ENCODE results near the gene CCDC74A. TPM values are rescaled to one million over a fixed set of nuclear protein-coding genes. Genes with fewer than 3 reads are reported as not detected.
A peak's percentile ranks its signal among the peaks of the same experiment; 100 is the strongest.
"Not testable (repeated sequence)": the region's sequence is repeated elsewhere in the genome, so short reads cannot be mapped to it uniquely, and the experiment has no call there.

CCDC74A gene
- total and polyA plus RNA-seq, 12 donors = 0.32 to 1.9 (median 1.1) TPM

DNA sequence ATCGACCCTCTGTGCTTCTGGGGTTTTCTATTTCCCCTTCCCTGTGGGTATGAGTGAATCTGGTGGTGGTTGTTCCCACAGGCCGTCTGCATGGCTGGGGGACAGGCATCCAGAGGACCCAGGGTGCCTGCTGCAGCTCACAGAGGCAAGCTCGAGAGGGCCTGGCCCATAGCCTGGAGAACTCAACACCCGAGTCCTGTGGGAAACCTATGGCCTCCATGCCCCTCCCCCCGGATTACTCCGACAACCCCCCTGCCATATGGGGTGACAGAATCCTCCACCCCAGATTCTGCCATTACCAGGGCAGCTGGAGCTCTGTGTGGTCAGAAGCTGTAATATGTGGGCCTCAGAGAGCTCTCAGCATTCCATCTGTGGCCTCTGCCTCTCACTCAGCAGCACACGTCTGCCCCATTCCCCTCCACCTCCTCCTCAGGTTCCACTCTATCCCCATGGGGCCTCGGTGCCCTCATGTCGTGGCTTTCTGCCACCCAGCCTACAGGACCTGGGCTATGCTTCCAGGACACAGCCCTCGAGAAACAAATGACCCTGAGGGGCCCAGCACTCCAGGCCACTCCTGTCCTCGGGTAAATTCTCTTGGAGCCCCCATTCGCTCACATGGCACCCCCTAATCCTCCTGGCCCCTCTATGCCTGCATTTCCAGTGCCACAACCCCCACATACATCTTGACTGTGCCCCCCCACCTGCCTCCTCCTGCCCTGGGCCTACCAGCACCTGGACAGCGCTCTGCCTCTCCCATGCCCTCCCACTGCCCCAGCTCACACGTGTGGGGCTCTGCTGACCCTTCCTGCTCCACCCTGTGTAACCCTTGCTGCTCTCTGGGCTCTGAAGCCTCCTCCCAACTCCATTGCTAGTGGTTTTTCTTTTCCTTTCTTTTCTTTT is 39.1 kb upstream of the CCDC74A start:
- 41 to 63% methylated on average over 14 of the region's 14 CpGs for WGBS, 2 donors
- no peaks in the 10 kb centered on the region for H3K27me3 ChIP-seq
- peaks cover 0 to under 1% (median 0%) of the 10 kb centered on the region in 9 donors for H3K36me3 ChIP-seq
- no peaks in the 10 kb centered on the region for H3K9me3 ChIP-seq
- H3K27ac ChIP-seq = peak overlapping the region in 7 of 10 donors; percentile 34 to 68 (median 63)
- DNase-seq (peak; percentile 57 to 70), ATAC-seq (peak in 4 of 8 donors; percentile 16 to 39 (median 19))
- peaks cover 0 to 28% (median 21%) of the 10 kb centered on the region in 9 donors for H3K4me1 ChIP-seq
- intact Hi-C loops (cut with DNase I) = loop anchor here in 1 of 10 donors (10.0 kb wide), 1 partner anchor 1304 kb away; the partner anchor contains the start of genes MZT2B and SMPD4
- H3K4me3 ChIP-seq = no peak overlapping the region
- TF ChIP-seq, protein P1, sequence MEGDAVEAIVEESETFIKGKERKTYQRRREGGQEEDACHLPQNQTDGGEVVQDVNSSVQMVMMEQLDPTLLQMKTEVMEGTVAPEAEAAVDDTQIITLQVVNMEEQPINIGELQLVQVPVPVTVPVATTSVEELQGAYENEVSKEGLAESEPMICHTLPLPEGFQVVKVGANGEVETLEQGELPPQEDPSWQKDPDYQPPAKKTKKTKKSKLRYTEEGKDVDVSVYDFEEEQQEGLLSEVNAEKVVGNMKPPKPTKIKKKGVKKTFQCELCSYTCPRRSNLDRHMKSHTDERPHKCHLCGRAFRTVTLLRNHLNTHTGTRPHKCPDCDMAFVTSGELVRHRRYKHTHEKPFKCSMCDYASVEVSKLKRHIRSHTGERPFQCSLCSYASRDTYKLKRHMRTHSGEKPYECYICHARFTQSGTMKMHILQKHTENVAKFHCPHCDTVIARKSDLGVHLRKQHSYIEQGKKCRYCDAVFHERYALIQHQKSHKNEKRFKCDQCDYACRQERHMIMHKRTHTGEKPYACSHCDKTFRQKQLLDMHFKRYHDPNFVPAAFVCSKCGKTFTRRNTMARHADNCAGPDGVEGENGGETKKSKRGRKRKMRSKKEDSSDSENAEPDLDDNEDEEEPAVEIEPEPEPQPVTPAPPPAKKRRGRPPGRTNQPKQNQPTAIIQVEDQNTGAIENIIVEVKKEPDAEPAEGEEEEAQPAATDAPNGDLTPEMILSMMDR (IDR thresholded peaks at IDR 0.05) = no peak

DNA sequence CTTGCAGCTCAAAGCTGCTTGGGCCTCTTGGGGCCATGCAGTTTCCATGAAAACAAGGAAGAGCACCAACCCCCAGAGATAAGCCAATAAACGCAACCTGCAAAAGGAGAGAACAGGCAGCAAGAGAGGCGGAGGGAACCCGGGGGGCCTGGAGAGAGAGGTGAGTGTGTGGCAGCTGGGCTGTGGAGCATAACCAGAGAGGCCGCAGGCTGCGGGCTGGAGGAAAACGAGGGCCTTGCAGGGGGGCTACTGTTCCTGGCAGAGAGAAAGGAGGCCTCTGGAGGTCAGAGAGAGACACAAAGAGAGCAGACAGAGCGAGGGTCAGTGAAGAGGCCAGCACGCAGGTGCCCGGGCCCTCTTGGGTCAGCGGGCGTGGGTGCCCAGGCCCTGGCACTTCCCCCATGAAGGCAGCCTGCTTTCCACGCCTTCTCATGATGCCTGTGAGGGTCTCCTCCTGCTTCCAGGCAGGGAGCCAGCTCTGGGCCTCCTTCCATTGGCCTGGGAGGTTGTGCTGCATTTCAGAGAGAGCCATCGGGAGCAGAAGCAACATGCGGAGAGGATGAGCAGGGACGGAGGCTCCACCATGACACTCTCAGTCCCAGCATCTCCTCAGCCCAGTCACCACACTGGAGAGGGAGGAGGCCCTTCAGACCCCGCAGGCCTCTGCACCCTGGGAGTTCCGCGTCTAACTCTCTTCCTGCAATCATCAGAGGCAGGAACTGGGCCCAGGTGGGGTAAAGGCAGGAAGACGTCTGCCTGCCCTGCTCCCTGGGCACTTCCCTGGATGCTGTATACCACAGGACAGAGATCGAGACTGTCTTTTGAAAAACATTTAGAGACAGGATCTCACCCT is 36.8 kb upstream of the CCDC74A start:
- H3K4me1 ChIP-seq = peaks cover 3 to 50% (median 39%) of the 10 kb centered on the region in 9 donors
- peak overlapping the region in 6 of 10 donors; percentile 39 to 89 (median 58) for H3K27ac ChIP-seq
- not testable (repeated sequence) for ATAC-seq, H3K9me3 ChIP-seq, H3K27me3 ChIP-seq, H3K36me3 ChIP-seq
- WGBS, 2 donors = 59 to 67% methylated on average over 20 of the region's 20 CpGs
- peak overlapping the region; percentile 15 to 99 (median 90) for H3K4me3 ChIP-seq
- intact Hi-C loops (cut with DNase I) = loop anchor here in 2 of 10 donors (10.0 kb wide), 2 partner anchors 76 to 184 kb away; no protein-coding TSS in a partner anchor
- DNase-seq = peak in 1 of 2 donors; percentile 51

DNA sequence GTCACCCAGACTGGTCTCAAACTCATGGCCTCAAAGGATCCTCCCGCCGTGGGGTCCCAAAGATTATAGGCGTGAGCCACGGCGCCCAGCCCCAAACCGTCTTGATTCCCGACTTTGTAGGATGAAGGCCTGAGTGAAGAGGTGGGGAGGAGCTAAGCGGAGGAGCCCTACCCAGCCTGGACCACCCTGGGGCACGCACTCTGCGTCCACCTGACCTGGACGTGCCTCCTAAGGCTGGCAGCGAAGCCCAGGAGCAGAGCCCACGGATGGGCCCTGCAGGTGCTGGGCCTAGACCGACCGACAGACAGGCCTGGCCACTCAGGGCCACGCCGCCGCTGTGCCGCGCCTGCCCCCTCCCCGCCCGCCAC is 36.2 kb upstream of the CCDC74A start:
- WGBS, 2 donors = 27 to 33% methylated on average over 21 to 22 of the region's 22 CpGs
- Histone ChIP-seq H3K4me3 (peak overlapping the region in 9 of 10 donors; percentile 76 to 99 (median 91)), H3K4me1 (peaks cover 3 to 56% (median 40%) of the 10 kb centered on the region in 9 donors), H3K27ac (peak overlapping the region in 6 of 10 donors; percentile 15 to 89 (median 46))
- not testable (repeated sequence) for H3K27me3 ChIP-seq, H3K36me3 ChIP-seq, H3K9me3 ChIP-seq, DNase-seq
- intact Hi-C loops (cut with DNase I) = loop anchor here in 2 of 10 donors (10.0 kb wide), 2 partner anchors 77 to 183 kb away; no protein-coding TSS in a partner anchor
- peak in 2 of 8 donors; percentile 11 to 36 for ATAC-seq

DNA sequence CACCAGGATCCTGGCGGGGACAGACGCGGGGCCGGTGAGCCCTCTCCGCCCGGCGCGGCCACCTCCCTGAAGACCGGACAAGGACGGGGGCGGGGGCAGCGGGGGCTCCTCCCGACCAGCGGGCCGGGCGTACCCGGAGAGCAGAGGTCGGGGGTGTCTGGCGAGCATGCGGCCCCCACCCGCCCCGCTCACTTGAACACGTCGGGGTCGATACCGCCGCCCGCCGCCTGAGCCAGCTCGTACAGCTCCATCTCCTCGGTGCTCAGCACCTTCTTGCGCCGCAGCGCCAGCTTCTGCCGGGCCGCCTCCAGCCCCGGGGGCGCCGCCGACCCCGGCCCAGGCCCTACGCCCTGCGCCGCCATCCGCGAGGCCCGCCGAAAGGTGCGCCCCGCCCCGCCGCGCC is 35.7 kb upstream of the CCDC74A start, which contains the start of gene MZT2A:
Gene MZT2A, minus strand, starts transcription at position 383 of the 403 bp plus-strand sequence. Its CDS starts 21 bp downstream, at position 362.
- peaks cover 3 to 58% (median 40%) of the 10 kb centered on the region in 9 donors for H3K4me1 ChIP-seq
- H3K27me3 ChIP-seq, H3K36me3 ChIP-seq, H3K9me3 ChIP-seq: not testable (repeated sequence)
- DNase-seq (peak in 1 of 2 donors; percentile 18), ATAC-seq (peak in 3 of 8 donors; percentile 0 to 5 (median 3))
- H3K27ac ChIP-seq = peak within 1 kb of the TSS; percentile 83 to 94 (median 90)
- intact Hi-C loops (cut with DNase I) = loop anchor here in 2 of 10 donors (10.0 kb wide), 2 partner anchors 77 to 183 kb away; no protein-coding TSS in a partner anchor
- H3K4me3 ChIP-seq = peak within 1 kb of the TSS; percentile 76 to 99 (median 90)
- WGBS, 2 donors = 1% methylated on average over 32 to 53 of the region's 53 CpGs

DNA sequence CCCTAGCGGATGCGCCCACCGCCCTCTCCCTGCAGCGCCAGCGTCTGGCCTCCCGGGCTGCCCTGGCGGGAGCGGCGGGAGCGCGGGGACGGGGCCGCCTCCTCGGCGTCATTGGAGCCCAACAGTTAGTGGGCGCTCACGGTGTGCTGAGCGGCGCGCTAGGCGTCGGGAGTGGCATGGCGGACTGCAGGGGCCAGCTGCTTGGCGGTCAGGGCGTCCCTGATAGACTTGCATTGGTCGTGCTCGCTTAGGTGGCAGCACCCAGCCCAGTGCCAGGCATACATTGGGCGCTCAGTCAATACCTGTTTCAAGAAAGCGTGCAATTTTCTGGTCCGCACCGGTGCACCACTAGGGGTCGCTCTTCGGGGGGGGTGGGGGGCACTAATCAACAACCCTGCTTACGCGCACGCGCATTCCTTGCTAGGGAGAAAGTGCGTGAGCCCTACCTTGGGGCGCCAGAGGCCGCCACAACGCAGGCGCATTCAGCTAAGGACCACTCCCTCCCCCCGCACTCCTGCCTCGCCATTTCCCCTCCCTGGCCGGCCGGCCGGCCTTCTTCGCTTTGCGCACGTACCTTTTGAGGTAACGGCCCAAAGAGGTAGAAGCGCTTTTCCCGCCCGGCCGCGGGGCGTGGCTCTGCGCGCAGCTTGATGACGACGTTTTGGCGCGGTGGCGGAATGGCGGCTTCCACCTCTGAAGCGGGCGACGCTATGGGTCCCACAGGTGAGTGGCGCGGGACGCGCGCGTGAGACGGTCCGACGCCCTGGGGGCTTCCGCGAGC is 35.1 kb upstream of the CCDC74A start:
- no peaks in the 10 kb centered on the region for H3K27me3 ChIP-seq
- TF ChIP-seq, protein P1 (IDR thresholded peaks at IDR 0.05) = peak; percentile 39 to 80 (median 74)
- ATAC-seq = peak; percentile 86 to 96 (median 92)
- WGBS, 2 donors = 0% methylated on average over 61 to 79 of the region's 79 CpGs
- peaks cover 3 to 61% (median 40%) of the 10 kb centered on the region in 9 donors for H3K4me1 ChIP-seq
- H3K27ac ChIP-seq = peak overlapping the region; percentile 83 to 94 (median 90)
- intact Hi-C loops (cut with DNase I) = loop anchor here in 2 of 10 donors (10.0 kb wide), 2 partner anchors 78 to 182 kb away; no protein-coding TSS in a partner anchor
- H3K9me3 ChIP-seq = no peaks in the 10 kb centered on the region
- peak overlapping the region; percentile 76 to 99 (median 90) for H3K4me3 ChIP-seq
- DNase-seq = peak; percentile 91 to 92
- H3K36me3 ChIP-seq = peaks cover 0 to 11% (median 0%) of the 10 kb centered on the region in 9 donors

Measured in heart right ventricle (tissue), 16 donors.